WI38 (cell line): Measurements from ENCODE around the gene FDXR.
A peak's percentile ranks its signal among the peaks of the same experiment; 100 is the strongest.

Experiments
- H3K4me3 ChIP-seq: 2 replicates; pipeline ENCODE4 v1.5.1; 2011; ENCODE audit warnings: low read depth, mild to moderate bottlenecking, control low read depth, low read length
- CTCF ChIP-seq: IDR thresholded peaks from 2 replicates; pipeline ENCODE4 v1.5.1; 2012; ENCODE audit warnings: low read depth, mild to moderate bottlenecking, control low read depth, low read length

FDXR gene

GRCh38 chr17:74872313-74873036 lies at the start of gene FDXR:
TSS of gene FDXR (minus strand) at chr17:74872994. CDS start at chr17:74872944, 50 bp downstream.
- peak within 1 kb of the TSS; percentile 83 for H3K4me3 ChIP-seq
- no peak for TF ChIP-seq CTCF

- no peak for TF ChIP-seq CTCF
- H3K4me3 ChIP-seq = no peak overlapping the region
These were observed 49.4 kb upstream of the FDXR start for GRCh38 chr17:74922172-74922571.

GRCh38 chr17:74921769-74922168 lies 49.0 kb upstream of the FDXR start:
- no peak overlapping the region for H3K4me3 ChIP-seq
- TF ChIP-seq CTCF = no peak

GRCh38 chr17:74921026-74921681 lies 48.4 kb upstream of the FDXR start:
- TF ChIP-seq CTCF = no peak
- H3K4me3 ChIP-seq = no peak overlapping the region

- no peak for TF ChIP-seq CTCF
- H3K4me3 ChIP-seq = no peak overlapping the region
These were observed 47.8 kb upstream of the FDXR start for GRCh38 chr17:74920642-74921025.

GRCh38 chr17:74920306-74920620 lies 47.5 kb upstream of the FDXR start:
- no peak overlapping the region for H3K4me3 ChIP-seq
- no peak for TF ChIP-seq CTCF
